EL (cell line): ENCODE results near the gene FRMD3.

Experiments
- DNase-seq: peaks from one replicate; pipeline ENCODE4 v3.0.0-alpha.2; 2016

The FRMD3 gene

DNA sequence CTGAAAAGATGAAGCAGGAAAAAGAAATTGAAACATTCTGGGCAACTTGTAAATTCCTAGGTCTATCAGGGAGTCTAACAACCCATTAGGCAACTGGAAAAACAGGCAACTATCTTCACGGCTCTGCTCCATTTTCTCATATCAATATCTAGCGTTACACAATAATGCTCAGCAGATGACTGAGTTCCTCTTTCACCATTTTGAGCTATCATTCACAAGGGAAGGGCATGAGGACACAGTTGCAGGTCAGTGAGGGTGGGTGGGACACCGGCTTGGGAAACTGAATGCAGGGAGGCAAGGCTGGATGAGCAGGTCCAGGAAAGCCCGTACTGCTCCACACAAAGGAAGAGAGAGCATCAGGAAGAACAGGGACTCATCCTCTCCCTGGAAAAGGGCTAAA is 67.0 kb downstream of the FRMD3 start:
- DNase-seq: no peak

DNA sequence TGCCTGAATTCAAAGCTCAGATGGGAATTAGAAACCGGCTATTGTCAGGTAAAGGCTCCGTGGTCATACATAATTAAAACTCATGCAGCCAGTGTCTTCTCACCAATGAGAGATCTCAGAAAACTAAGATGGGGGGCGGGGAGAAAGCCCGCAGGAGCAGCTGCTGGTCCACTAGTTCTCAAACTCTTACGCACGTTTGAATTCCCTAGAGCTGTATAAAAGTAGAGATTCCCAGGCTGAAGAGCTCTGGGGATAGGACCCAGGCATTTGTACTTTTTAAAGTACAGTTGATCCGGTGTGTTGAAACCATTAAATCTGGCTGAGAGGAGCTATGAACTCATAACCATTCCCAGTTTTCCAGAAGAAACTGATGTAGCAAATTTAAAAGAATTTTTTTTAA is 68.5 kb downstream of the FRMD3 start:
- no peak for DNase-seq

DNA sequence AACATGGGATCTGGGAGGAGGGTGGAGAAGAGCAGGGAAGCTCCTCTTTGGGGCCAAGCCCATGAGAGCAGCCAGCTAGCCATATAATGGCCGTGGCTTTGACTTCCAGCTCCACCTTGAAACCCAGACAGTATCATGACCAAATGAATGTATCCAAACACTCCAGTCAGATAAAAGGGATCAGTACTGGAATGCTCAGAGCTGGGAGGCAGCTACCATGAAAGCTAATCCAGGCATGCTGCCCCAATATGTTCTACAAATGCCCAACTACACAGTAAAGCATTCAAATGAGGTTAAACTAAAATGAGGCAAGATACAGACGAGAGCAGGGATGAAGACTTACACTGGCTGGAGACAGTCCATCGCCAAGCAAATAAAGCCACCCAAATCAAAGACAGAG is 69.4 kb downstream of the FRMD3 start:
- DNase-seq: no peak

DNA sequence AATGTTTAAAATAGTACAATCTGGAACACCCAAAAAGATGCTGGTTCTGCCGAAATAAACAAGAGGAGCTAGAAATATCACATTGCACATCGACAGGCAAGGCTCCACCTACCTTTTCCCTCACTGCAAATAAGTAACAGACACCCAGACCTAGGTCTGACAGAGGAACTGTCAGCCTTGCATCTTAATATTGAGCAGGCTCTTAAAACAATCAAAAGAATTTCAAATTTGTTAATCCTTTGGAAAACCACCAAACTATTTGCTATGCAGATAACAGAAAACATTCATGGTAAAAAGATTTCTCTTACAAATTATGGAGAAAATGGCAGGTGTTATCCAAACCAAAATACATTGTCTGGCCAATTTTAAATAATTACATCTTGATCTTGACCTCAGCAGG is 71.3 kb downstream of the FRMD3 start:
- no peak for DNase-seq

DNA sequence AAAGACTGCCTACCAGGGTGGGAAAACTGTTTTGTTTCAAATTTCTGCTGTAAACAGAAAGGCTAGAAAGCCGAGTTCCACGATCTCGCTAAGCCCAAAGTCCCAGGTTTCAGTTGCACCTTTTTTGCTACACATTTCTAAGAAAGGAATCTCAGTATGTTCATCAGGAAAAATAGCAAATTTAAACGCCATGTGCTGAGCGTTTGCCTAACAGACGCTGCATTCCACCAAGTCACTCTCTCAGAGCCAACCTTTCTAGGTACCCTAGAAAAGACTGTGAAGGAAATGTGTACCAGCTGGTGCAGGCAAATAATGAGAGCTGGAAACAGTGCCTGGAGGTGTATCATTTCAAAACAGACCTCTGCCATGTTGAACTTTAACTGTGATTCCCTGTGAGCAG is 71.8 kb downstream of the FRMD3 start:
- DNase-seq: no peak

DNA sequence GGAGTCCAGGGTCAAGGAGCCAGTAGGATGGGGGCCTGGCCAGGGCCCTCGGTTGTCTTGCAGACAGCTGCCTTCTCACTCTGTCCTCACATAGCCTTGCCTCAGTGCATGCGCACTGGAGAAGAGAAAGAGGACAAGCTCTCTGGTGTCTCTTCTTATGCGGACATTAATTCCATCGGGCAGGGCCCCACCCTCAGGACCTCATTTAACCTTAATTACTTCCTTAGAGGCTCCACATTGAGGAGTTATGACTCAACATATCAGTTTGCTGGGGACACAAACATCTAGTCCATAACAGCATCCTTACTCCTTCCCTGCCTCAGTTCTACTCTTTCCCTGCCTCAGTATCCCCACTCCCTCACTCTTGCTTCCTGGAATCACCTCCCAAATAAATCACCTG is 78.4 kb downstream of the FRMD3 start:
- DNase-seq: no peak

DNA sequence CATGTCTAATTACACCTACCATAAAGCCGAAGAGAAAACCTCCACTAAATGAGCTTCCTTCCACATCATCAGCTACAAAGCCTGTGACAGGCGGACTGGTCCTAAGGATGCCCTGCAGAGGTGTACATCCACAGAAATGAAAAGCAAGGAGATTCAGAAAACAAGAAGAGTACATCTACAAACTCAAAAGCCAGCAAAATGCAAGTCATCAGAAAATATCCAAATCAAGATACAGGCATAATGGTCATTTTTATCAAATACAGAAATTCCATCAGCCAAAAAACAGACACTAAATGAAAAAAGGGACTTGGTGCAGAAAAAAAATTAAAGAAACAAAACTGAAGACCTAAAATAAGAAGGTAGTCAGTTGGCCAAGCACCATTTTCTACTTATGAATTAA is 79.7 kb downstream of the FRMD3 start:
- no peak for DNase-seq

DNA sequence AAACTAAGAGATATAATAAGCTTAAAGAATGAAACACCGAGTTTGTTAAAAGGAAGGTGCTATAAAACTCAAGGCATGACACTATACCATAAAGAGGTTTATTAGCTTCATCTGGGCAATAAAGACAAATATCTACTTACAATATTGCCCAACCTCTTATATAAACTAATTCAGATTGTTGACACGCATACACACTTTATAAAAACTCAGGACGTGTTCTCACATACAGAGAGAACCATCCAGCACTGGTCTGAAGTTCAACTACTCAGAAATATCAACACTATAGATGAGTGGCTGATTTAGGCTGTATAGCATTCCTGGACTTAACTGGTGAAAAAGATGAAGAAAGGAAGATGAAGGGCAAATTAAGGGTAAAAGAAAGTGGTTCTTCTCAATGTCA is 81.2 kb downstream of the FRMD3 start:
- no peak for DNase-seq

DNA sequence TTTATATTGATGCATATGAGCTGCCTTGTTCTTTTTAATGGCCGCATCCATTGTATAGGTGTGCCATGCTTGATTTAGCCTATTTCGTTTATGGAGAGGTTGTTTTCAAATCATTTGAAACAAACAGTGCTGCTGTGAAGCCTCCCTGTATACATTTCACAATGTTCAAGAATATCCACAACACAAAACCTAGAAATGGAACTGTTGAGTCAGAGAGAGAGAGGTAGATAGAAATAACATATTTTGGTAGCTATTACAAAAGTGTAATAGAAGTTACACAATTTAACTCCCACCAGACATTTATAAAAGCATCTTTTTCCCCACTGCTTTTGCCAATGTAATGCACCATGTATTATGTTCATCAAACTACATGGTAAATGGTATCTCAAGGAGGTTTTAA is 82.0 kb downstream of the FRMD3 start:
- DNase-seq: no peak

DNA sequence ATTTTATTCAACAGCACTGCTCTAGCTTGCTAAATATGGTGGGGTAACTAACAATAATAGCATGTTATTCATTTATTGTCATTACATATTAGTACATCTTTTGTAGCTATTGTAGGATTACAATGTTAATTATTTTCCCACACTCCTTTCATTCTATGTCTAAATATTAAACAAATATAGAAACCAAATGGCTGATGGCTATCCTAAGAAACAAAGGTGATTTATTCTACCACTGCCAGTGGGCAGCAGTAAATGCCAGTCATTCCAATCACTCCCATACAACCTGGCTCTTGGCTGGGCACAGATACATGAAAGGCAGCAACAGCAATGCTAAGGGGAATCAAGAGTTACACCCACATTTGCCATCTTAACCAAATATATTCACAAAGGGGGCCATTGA is 84.1 kb downstream of the FRMD3 start:
- no peak for DNase-seq

DNA sequence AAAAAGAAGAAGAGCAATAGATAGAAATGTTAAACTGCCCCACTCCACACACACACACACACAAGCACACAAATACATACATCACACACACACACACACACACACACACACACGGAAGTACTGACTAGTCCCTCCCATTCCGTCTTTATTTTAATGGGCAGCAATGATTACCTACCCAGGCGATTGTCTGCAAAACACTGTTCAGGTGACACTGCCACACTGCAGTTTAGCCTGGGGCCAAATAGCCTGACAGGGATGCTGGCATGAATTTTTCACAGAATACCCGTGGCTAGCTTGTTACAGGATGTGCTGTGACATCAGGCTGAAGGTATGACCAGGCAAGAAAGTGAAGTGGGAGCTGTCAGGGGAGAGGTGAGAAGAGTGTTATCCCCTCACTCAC is 86.9 kb downstream of the FRMD3 start:
- no peak for DNase-seq

DNA sequence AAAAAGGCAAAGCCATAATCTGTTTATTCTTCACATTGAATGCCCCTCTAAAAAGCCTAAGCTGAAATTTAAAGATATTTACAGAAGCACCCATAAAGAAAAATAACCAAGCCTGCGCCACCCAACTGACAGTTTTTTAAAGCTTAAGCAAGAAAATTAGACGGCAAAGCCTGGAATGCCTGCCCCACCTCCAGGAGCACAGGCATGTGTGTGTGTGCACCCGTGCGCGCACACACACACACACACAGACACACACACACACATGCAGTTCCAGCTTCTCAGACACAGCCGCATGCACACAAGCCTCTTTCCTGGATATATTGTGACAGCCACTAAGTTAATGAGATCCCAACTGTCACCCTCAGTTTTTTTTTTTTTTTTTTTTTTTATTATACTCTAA is 88.2 kb downstream of the FRMD3 start:
- DNase-seq: no peak

DNA sequence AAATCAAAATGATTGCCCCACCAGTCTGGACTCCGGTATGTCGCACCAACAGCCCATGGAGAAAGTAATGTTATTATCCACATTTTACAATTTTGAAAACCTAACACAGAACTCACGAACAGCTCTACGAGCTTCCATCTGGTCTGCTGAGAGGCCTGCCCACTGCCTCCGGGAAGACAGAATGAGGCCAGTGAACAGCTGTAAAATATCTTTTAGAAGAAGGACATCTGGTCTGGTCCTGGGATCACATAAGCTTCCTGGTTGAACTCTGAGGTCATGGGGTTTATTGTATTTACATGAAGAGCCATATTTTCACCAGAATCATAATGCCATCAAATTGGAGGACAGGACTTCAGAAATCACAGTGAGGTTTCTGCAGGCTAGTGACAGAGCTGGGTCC is 89.0 kb downstream of the FRMD3 start:
- no peak for DNase-seq

DNA sequence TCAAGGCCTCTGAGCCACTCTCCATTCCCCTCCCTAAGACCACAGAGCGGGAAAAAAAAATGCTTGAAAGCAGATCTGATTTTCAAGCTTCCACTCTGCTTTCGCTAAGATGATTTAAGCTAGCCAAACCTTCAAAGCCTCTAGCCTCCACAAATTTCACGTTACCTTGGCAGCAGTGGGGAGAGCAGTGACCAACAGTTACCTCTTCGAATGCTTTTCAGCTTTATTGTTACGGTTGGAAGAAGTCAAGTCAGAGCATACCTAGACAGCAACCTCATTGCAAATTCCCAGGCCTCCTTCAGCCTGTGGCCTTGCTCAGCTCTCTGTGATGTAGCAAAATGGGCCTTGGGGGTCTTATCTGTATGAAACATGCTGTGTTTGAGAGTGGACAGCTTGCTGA is 89.6 kb downstream of the FRMD3 start:
- DNase-seq: no peak

DNA sequence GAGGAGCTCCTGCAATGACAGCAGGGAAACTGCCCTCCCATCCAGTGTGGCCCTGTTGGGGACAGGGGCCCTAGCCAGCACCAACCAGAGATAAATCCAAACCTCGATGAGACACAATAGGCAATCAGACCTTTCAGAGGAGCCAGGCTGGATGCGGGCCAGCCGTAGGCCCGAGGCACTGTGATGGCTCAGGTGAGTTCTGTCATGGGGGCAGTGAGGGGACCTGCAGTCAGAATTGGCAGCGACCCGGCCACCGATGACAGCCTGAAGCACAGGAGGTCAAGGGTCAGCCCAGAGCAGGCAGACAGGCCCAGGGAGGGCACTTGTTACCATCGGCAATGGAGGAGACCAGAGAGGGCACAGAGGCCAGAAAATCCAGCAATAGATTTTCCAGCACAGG is 90.8 kb downstream of the FRMD3 start:
- DNase-seq: no peak

DNA sequence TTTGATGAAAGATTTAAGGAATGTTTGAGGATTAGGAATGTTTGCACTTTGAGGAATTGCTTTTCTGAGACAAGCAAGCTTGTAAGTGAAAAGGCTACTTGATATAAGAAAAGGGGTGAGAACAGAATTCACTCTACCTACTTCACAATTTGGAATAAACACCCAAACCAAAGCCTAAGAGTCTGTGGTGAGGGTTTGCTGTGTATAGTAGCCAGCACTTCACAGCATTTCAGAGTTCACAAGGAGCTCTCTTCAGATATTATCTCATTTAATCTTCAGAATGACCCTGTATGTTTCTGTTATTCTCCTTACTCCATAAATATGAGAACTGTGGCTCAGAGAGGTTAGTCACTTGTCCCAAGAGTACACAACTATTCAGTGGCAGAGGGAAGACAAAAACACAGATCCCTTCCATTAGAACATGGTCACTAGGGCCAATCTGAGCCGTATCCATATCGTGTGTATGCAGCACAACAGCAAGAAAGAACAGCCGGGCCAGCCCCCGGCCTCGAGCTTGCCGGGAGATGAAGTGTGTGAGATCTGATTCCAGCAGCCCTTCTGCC is 92.4 kb downstream of the FRMD3 start:
- no peak for DNase-seq

DNA sequence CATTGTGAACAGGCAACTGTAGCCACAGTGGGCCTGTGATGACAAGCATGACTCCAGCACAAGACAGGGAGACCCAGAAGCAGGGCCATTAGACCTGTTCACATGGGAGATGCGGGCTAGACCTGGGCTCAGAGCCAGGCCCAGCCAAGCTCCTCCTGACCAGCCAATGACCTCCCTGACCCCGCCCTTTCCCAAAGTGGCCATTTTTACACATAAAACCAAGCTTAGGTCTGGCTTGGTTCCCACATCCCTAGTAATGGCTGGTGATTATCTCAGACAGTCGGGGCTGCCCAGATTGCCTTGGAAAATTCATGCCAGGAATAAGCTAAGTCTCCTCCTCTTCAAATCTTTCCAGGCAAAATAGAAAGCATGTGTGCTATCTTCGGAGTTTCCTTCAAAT is 94.1 kb downstream of the FRMD3 start:
- peak; percentile 14 for DNase-seq

DNA sequence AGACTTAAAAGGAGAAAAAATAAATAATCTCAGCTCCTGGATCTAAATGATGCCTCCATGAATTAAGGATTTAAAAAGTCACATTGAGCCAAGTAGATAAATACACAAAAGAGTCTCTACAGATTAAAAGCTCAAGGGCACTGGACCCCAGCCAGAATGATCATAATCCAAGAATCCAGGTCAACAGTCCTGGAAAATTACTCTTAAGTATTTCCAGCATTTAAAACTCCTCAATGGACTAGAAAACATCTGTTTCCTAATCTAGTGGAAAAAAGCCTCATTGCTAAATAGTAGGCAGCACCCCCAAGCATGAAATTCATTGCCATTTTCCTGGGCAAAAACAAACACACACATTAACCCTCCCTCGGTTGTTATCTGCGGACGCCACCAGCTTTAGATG is 96.8 kb downstream of the FRMD3 start:
- no peak for DNase-seq

DNA sequence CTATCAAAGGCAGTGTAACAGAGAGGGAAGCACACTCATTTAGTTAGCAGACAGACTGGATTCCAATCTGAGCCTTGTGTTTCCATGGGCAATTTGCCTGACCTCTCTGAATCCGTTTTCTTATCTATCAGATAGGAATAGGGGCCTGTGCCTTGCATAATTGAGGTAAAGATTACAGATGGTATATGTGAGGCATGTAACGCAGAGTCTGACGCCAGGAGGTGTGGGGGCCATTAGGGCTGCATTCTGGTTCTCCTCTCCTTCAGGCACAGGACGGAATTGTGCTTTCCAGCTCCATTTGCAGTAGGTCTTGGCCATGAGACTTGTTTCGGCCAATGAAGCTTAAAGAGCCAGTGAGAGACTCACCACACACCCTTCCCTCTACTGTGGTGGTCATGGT is 97.6 kb downstream of the FRMD3 start:
- DNase-seq: no peak

DNA sequence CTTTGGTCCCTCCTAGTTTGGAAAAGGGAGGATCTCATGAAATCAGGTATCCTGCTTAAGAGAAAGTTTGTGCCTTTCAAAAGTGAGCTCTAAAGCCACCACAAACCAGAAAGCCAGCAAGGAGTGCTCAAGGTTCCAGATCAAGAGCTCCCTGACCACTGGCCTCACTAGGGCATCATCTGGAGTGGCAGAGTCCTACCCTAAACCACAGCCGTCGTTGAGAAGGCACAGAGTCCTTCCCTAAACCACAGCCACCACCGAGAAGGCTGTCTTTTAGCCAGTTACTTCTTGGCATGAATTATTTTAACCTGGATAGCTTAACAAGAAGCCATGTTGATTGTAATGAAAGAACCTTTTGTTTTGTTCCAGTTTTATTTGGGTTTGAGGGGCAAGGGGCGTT is 102.9 kb downstream of the FRMD3 start:
- no peak for DNase-seq

DNA sequence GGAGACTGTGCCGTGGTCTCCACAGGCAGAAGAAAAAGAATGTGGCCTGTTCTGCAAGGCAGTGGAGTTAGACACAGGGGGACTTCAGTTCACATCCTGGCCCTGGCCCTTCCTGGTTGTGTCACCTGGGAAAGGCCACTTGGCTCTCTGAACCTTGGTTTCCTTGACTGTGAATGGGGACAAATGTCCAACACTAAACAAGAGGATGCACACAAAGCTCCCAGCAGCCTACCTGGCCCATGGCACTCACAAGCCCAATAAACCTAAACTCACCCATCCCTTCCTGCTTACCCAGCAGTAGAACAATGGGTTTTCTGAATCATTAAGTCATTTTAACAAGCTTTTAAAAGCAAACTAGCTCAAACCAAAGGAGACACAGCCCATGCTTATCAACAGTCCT is 103.9 kb downstream of the FRMD3 start:
- DNase-seq: no peak

DNA sequence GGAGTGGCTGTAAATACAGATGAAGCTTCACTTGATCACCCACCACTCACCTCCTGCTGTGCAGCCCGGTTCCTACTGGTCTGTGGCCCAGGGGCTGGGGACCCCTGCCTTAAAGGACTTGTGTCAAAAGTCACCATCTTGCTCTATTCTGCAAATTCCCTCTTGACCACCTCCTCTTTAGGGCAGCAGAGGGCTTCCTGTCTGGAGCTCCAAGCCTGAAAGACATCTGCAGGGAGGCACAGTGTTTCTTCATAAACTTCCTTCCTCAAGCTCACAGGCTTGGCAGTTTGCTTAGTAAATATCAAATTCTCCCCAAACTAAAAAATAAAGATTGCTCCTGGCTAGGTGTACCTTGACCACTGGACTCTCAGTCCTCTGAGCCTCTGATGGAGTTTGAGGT is 104.4 kb downstream of the FRMD3 start:
- no peak for DNase-seq

DNA sequence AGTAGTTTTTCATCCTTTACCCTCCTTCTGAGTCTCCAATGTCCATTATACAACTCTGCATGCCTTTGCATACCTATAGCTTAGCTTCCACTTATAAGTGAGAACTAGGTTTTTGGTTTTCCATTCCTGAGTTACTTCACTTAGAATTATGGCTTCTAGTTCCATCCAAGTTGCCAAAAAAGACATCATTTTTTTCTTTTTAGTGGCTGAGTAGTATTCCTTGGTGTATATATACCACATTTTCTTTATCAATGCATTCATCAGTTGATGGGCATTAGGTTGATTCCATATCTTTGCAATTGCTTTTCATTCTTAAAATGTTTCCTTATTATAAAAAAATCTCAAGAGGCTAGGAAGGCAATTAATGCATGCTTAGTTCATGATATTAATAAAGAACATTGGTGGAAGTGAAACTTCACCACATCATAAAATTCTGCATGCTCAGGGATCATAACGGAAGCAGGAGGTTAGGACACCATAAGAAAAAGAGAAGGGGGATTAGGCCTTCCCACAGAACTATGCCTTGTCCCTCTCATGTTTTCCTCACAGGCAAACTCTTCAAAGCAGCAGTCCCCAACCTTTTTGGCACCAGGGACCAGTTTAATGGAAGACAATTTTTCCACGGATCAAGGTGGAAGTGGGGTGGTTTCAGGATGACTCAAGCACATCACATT is 105.2 kb downstream of the FRMD3 start:
- DNase-seq: no peak

DNA sequence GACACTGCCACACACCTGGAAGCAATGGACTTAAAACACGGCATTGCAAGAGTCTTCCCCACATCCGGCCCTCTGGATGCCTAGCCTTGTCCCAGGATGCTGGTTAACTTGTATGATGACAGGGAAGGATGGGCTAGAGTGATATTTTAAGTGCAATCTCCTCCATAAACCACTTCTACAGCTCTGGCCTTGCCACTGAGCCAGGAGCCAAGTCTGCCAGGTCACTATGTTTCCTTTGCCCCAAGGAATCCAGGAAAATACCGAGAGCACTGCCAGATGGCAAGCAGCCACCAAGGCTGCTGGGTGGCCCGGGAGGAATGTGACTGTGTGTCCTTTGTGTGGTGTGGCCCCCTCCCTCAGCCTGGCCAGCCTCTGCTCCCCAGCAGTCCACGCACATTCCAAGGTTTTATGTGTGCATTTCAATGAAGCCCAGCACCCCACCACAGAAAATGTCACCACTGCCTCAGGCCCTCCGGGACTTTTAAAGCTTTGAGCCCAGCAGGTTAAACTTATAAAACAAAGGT is 106.0 kb downstream of the FRMD3 start:
- DNase-seq: peak; percentile 64
